ENCODE data around the gene CCDC47. TPM values are rescaled to one million over a fixed set of nuclear protein-coding genes. Genes with fewer than 3 reads are reported as not detected.
"Not testable (repeated sequence)": the region's sequence is repeated elsewhere in the genome, so short reads cannot be mapped to it uniquely, and the experiment has no call there.

CCDC47 gene
- total RNA-seq, 4 donors from 2014 or later, result 48.1 to 70.0 (median 62.9) TPM

DNA sequence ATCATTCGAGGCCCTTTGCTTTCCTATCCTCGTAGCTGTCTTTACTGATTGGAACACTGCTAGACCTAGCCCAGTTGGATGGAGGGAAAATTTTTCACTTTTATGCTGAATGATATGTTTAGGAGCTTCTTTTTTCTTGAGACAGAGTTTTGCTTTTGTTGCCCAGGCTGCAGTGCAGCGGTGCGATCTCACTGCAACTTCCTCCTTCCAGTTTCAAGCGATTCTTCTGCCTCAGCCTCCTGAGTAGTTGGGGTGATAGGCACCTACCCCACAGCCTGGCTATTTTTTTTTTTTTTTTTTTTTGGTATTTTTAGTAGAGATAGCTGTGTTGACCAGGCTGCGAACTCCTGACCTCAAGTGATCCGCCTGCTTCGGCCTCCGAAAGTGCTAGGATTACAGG is 36.6 kb upstream of the CCDC47 start:
- no peak for TF ChIP-seq POLR2AphosphoS5 (IDR thresholded peaks at IDR 0.05)
- no peak for TF ChIP-seq EP300 (IDR thresholded peaks at IDR 0.05)
- WGBS, result 86% methylated on average over 9 of the region's 9 CpGs
- no peak for DNase-seq (ENCODE audit: low spot score in 2 of 2)
- Histone ChIP-seq H3K4me1 (no peaks in the 10 kb centered on the region), H3K27ac (no peak overlapping the region), H3K27me3 (no peaks in the 10 kb centered on the region), H3K36me3 (peaks cover 100% of the 10 kb centered on the region), H3K9me3 (no peaks in the 10 kb centered on the region), H3K4me3 (no peak overlapping the region)

DNA sequence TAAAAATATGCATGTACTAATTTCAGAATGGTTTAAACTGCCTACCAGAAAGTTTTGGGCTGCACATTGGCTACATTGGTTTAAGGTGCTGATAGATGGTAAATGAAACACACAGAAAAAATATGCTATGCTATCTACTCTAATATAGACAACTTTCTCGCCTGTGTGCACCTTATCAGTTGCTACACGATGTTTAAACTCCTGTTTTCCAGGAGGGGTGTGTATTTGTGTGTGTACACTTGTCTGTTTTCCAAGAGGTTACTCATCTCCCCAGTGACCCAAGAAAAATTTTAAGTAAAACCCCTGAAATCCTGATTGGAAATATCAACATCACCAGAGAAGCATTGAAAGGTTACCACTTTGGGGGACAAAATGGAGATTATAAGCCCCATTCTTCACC is 32.2 kb upstream of the CCDC47 start:
- Histone ChIP-seq H3K4me1 (no peaks in the 10 kb centered on the region), H3K4me3 (no peak overlapping the region), H3K36me3 (peaks cover 99% of the 10 kb centered on the region), H3K27ac (no peak overlapping the region), H3K27me3 (no peaks in the 10 kb centered on the region), H3K9me3 (no peaks in the 10 kb centered on the region)
- no peak for TF ChIP-seq POLR2A (IDR thresholded peaks at IDR 0.05)
- TF ChIP-seq, protein P1, sequence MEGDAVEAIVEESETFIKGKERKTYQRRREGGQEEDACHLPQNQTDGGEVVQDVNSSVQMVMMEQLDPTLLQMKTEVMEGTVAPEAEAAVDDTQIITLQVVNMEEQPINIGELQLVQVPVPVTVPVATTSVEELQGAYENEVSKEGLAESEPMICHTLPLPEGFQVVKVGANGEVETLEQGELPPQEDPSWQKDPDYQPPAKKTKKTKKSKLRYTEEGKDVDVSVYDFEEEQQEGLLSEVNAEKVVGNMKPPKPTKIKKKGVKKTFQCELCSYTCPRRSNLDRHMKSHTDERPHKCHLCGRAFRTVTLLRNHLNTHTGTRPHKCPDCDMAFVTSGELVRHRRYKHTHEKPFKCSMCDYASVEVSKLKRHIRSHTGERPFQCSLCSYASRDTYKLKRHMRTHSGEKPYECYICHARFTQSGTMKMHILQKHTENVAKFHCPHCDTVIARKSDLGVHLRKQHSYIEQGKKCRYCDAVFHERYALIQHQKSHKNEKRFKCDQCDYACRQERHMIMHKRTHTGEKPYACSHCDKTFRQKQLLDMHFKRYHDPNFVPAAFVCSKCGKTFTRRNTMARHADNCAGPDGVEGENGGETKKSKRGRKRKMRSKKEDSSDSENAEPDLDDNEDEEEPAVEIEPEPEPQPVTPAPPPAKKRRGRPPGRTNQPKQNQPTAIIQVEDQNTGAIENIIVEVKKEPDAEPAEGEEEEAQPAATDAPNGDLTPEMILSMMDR (IDR thresholded peaks at IDR 0.05), result no peak
- no peak for TF ChIP-seq POLR2AphosphoS5 (IDR thresholded peaks at IDR 0.05)
- no peak for TF ChIP-seq EP300 (IDR thresholded peaks at IDR 0.05)
- WGBS, result 72% methylated on average over 2 of the region's 2 CpGs
- DNase-seq (ENCODE audit: low spot score in 2 of 2), result no peak

DNA sequence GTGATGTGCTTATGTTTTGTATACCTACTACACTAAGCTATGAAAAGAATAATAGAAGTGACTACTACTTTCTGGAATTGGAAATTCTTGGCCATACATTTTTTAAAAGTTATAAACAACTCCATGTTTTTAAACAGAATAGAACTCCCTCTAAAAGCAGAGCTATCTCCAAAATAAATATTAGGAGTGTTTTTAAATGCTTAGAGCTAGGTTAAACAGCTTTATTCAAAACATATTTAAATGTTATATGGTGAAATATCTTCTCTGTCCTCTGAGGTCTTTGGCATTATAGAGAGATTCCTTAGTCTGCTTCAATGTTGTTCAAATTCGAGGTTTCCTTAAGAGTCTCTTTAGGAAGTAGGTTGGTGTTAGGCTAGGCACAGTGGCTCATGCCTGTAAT is 30.9 kb upstream of the CCDC47 start:
- no peak for DNase-seq (ENCODE audit: low spot score in 2 of 2)
- 90% methylated on average over 1 of the region's 1 CpG for WGBS
- Histone ChIP-seq H3K27ac (no peak overlapping the region), H3K36me3 (peaks cover 99% of the 10 kb centered on the region), H3K9me3 (no peaks in the 10 kb centered on the region), H3K4me3 (no peak overlapping the region), H3K4me1 (no peaks in the 10 kb centered on the region), H3K27me3 (no peaks in the 10 kb centered on the region)
- TF ChIP-seq POLR2A (IDR thresholded peaks at IDR 0.05), result no peak

DNA sequence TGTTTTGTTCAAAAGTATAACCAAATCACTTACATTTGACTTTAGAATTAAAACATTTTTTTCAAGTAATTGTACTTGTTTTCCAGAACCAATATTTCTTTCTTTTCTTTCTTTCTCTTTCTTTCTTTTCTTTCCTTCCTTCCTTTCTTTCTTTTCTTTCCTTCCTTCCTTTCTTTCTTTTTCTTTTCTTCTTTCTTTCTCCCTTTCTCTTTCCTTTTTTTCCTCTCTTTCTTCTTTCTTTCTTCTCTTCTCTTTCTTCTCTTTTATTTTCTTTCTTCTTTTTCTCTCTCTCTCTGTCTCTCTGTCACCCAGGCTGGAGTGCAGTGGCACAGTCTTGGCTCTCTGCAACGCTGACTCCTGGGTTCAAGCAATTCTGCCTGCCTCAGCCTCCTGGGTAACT is 27.4 kb upstream of the CCDC47 start:
- Histone ChIP-seq H3K4me3 (no peak overlapping the region), H3K9me3 (no peaks in the 10 kb centered on the region), H3K27me3 (no peaks in the 10 kb centered on the region), H3K36me3 (peaks cover 99% of the 10 kb centered on the region), H3K4me1 (no peaks in the 10 kb centered on the region), H3K27ac (no peak overlapping the region)
- TF ChIP-seq, protein P1 (IDR thresholded peaks at IDR 0.05), result no peak
- no peak for TF ChIP-seq EP300 (IDR thresholded peaks at IDR 0.05)
- TF ChIP-seq POLR2AphosphoS5 (IDR thresholded peaks at IDR 0.05), result no peak
- no peak for TF ChIP-seq POLR2A (IDR thresholded peaks at IDR 0.05)
- 97% methylated on average over 1 of the region's 1 CpG for WGBS
- no peak for DNase-seq (ENCODE audit: low spot score in 2 of 2)

DNA sequence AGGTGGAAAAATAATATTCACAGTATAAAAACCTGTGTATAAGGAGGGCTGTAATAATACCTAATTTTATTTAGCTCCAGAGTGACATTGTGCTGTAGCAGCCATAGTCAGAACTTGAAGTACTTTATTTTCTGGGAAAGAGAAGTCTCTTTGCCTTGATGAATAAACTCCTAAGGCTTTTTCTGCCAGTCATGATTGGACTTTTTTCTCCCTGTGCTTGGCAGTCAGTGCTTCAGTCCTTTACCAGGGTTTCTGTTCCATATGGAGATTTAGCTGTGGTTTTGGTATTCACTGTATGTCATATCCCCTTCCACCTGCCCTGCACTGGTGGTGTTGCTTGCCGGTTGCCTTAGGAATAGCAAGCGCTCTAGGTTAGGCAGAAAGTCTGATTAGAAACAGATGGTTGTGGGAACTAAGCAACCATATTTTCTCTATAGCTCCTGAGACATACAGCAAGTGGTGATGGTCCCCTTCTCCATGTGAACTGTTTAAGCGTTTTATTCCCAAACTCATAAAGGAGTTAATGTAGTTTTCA is 25.2 kb upstream of the CCDC47 start:
- H3K27me3 ChIP-seq, result no peaks in the 10 kb centered on the region
- TF ChIP-seq EP300 (IDR thresholded peaks at IDR 0.05) (no peak), POLR2A (IDR thresholded peaks at IDR 0.05) (no peak), POLR2AphosphoS5 (IDR thresholded peaks at IDR 0.05) (no peak)
- TF ChIP-seq, protein P1 (IDR thresholded peaks at IDR 0.05), result no peak

DNA sequence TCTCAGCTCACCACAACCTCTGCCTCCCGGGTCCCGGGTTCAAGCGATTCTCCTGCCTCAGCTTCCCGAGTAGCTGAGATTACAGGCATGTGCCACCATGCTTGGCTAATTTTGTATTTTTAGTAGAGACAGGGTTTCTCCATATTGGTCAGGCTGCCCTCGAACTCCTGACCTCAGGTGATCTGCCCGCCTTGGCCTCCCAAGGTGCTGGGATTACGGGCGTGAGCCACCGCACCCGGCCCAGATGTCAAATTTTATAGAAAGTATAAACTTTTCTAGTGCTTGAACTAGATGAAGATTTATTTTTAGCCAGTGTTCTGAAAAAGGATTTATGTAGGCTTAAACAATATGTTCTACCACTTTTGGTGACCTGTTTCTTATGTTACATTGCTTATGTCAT is 23.0 kb upstream of the CCDC47 start:
- H3K36me3 ChIP-seq, result peaks cover 100% of the 10 kb centered on the region
- WGBS, result 99% methylated on average over 10 of the region's 10 CpGs
- not testable (repeated sequence) for H3K27ac ChIP-seq

More for the DNA sequence above, 25.2 kb upstream of the CCDC47 start:
- peaks cover 100% of the 10 kb centered on the region for H3K36me3 ChIP-seq
- 79% methylated on average over 3 of the region's 3 CpGs for whole genome bisulfite sequencing
- no peak for DNase-seq (ENCODE audit: low spot score in 2 of 2)
- H3K4me1 ChIP-seq, result no peaks in the 10 kb centered on the region
- no peak overlapping the region for H3K27ac ChIP-seq
- H3K4me3 ChIP-seq, result no peak overlapping the region
- no peaks in the 10 kb centered on the region for H3K9me3 ChIP-seq

More for the DNA sequence above, 23.0 kb upstream of the CCDC47 start:
- not testable (repeated sequence) for DNase-seq (ENCODE audit: low spot score in 2 of 2); H3K4me3 ChIP-seq; H3K4me1 ChIP-seq; H3K9me3 ChIP-seq; H3K27me3 ChIP-seq
